ENCODE results near the gene ADGRB3.

Gene ADGRB3

GRCh38 chr6:68650142-68650541 lies 15.1 kb downstream of the ADGRB3 start:
- TF ChIP-seq TAF1 (IDR thresholded peaks at IDR 0.05; ENCODE audit: low read depth): no peak
- no peak for TF ChIP-seq EGR1 (IDR thresholded peaks at IDR 0.05)
- no peak for TF ChIP-seq CEBPB (IDR thresholded peaks at IDR 0.05)
- TF ChIP-seq FOXM1 (IDR thresholded peaks at IDR 0.05; ENCODE audit: borderline replicate concordance, low read depth): no peak
- no peak for TF ChIP-seq MAX (IDR thresholded peaks at IDR 0.05)
- no peak for TF ChIP-seq TCF12 (IDR thresholded peaks at IDR 0.05; ENCODE audit: low read depth)
- no peak for TF ChIP-seq RAD21 (IDR thresholded peaks at IDR 0.05; ENCODE audit: low read depth)
- no peak for TF ChIP-seq TEAD4 (IDR thresholded peaks at IDR 0.05)
- no peak for TF ChIP-seq USF1 (IDR thresholded peaks at IDR 0.05)
- no peak for TF ChIP-seq ZBTB7A (IDR thresholded peaks at IDR 0.05; ENCODE audit: low read depth)
- no peak for TF ChIP-seq REST (IDR thresholded peaks at IDR 0.05; ENCODE audit: low read depth)
- no peak for TF ChIP-seq YY1 (IDR thresholded peaks at IDR 0.05; ENCODE audit: low read depth)
- no peak for TF ChIP-seq CREB1 (IDR thresholded peaks at IDR 0.05; ENCODE audit: low read depth)
- TF ChIP-seq NFIC (IDR thresholded peaks at IDR 0.05): no peak
- TF ChIP-seq EP300 (IDR thresholded peaks at IDR 0.05; ENCODE audit: borderline replicate concordance): no peak

- TF ChIP-seq USF1 (IDR thresholded peaks at IDR 0.05) (no peak), TAF1 (IDR thresholded peaks at IDR 0.05; ENCODE audit: low read depth) (no peak), RAD21 (IDR thresholded peaks at IDR 0.05; ENCODE audit: low read depth) (no peak), EP300 (IDR thresholded peaks at IDR 0.05; ENCODE audit: borderline replicate concordance) (no peak), NFIC (IDR thresholded peaks at IDR 0.05) (no peak), EGR1 (IDR thresholded peaks at IDR 0.05) (no peak), REST (IDR thresholded peaks at IDR 0.05; ENCODE audit: low read depth) (no peak), YY1 (IDR thresholded peaks at IDR 0.05; ENCODE audit: low read depth) (no peak), CEBPB (IDR thresholded peaks at IDR 0.05) (no peak), FOXM1 (IDR thresholded peaks at IDR 0.05; ENCODE audit: borderline replicate concordance, low read depth) (no peak)
Observed at GRCh38 chr6:68651011-68651985, 16.2 kb downstream of the ADGRB3 start.

GRCh38 chr6:68652117-68652536 lies 17.0 kb downstream of the ADGRB3 start:
- no peak for TF ChIP-seq MAX (IDR thresholded peaks at IDR 0.05)
- TF ChIP-seq NFIC (IDR thresholded peaks at IDR 0.05): no peak
- TF ChIP-seq RAD21 (IDR thresholded peaks at IDR 0.05; ENCODE audit: low read depth): no peak
- no peak for TF ChIP-seq FOXM1 (IDR thresholded peaks at IDR 0.05; ENCODE audit: borderline replicate concordance, low read depth)
- TF ChIP-seq YY1 (IDR thresholded peaks at IDR 0.05; ENCODE audit: low read depth): no peak
- no peak for TF ChIP-seq CEBPB (IDR thresholded peaks at IDR 0.05)
- no peak for TF ChIP-seq USF1 (IDR thresholded peaks at IDR 0.05)
- TF ChIP-seq EGR1 (IDR thresholded peaks at IDR 0.05): no peak
- TF ChIP-seq TCF12 (IDR thresholded peaks at IDR 0.05; ENCODE audit: low read depth): no peak
- no peak for TF ChIP-seq TAF1 (IDR thresholded peaks at IDR 0.05; ENCODE audit: low read depth)
- no peak for TF ChIP-seq REST (IDR thresholded peaks at IDR 0.05; ENCODE audit: low read depth)
- TF ChIP-seq TEAD4 (IDR thresholded peaks at IDR 0.05): no peak
- no peak for TF ChIP-seq ZBTB7A (IDR thresholded peaks at IDR 0.05; ENCODE audit: low read depth)
- no peak for TF ChIP-seq EP300 (IDR thresholded peaks at IDR 0.05; ENCODE audit: borderline replicate concordance)
- no peak for TF ChIP-seq CREB1 (IDR thresholded peaks at IDR 0.05; ENCODE audit: low read depth)

Measured in Ishikawa (cell line).